HuH-7 (cell line): Measurements from ENCODE around the gene OR7D2.
"Not testable (repeated sequence)": the region's sequence is repeated elsewhere in the genome, so short reads cannot be mapped to it uniquely, and the experiment has no call there.

Source experiments
- DNase-seq: peaks from one replicate; pipeline ENCODE4 v3.0.0; 2011; ENCODE audit warnings: low spot score

OR7D2 gene

DNA sequence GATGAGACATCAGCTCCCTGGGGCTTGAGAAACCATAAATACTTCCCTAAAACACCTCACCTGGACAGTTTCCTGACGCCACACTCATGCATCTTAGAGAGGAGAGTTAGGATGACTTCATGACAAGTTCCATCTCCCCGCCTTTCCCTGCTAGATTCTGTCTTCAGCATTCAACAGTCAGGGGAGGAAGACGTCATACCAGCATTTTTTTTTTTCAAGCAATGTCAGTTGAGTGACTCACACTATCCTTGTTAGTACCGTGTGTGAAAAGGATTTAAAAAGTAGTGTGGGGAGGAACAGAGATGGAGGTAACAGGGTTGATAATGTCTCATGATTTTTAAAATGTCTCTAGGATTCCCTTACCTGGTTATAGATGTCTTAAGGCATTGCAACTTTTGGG lies at the start of gene OR7D2:
OR7D2 (plus strand) TSS at position 79 of the 400 bp plus-strand sequence. CDS start 6,803 bp downstream, outside the sequence.
- no peak for DNase-seq

DNA sequence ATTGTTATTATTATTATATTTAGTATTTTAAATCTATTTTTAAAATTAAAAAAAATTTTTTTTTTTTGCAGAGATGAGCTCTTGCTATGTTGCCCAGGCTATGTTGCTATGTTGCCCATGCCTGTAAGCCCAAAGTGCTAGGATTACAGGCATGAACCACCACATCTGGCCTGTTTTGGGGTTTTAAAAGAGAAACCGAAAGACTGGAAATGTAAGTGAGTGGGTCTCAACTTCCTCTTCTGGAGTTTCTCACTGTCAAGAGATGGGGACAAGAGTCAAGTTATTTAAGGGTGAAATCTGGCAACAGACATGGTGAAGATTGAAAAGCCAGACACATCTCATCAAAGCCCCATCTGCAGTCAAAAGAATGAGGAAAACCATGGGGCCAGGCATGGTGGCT lies 47.8 kb upstream of the OR7D2 start:
- DNase-seq = no peak

DNA sequence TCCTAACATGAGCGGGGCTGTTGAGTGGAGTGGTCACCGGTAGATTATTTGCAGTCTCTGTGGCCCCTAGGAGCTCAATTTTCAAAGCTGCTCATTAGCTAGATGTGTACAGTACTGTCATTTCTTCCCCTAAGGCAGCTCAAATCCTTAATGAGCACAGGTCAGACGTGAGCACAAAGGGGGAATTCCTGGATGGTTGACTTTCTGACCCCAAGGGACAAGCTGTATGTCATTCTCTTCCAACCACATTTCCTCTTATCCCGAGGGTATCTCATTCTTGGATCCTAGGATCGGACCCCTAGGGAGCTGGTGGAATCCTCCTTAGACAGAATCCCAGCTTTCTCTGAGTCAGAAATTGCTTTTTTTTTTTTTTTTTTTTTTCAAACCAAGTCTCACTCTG lies 46.4 kb upstream of the OR7D2 start:
- DNase-seq = no peak

DNA sequence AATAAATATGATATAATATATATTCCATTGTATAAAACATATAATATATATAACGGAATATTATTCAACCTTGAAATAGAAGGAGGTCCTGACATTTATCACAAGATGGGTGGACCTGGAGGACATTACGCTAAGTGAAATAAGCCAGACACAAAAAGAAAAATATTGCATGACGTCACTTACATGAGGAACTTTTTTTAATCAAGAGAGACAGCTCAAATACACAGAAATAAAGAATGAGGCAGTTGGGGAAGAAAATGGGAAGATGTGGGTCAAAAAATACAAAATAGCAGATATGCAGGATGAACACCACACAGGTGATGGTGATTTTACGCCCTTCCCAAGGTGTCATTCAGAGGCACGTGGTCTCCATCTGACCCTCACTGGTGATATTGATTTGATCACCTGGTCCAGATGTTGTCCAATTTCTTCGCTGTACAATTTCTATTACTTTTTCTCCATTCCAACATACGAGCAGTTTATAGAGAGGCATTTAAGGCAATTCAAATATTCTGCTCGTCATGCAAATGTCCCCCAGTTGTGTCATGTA lies 39.1 kb upstream of the OR7D2 start:
- no peak for DNase-seq

GRCh38 chr19:9140159-9140874 lies 38.5 kb upstream of the OR7D2 start, which contains the start of gene ZNF317:
TSS of gene ZNF317 (plus strand) at chr19:9140397. CDS start at chr19:9156017, 15,620 bp downstream.
- DNase-seq = peak; percentile 60

DNA sequence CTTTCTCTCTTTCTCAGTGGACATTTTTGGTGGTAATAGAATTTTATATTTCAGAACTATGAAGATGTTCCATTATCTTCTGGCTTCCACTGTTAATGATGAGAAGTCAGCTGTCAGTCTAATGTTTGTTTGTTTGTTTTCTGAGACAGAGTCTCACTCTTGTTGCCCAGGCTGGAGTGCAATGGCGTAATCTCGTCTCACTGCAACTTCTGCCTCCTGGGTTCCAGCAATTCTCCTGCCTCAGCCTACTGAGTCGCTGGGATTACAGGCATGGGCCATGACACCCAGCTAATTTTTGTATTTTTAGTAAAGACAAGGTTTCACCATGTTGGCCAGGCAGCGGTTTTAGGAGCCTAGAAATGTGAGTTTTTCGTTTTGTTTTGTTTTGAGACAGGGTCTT lies 33.9 kb upstream of the OR7D2 start:
- DNase-seq = no peak

GRCh38 chr19:9146882-9147281 lies 31.9 kb upstream of the OR7D2 start:
- no peak for DNase-seq

DNA sequence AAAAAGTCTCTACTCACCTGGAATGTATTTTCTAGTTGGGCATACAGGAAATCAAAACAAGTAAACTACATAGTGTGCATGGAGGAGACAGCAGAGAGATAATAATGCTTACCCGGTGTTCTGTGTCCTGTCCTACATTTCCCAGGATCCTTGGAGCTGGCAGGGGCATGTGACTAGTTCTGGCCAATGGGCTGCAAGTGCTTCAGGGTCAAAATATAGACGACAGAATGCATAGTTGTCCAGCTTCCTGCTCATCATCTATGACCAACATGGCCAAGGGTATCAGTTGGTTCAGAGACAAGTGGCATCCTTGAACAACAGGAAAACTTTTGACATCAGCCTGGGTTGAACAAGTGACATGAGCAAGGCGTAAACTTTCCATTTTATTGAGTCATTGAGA lies 30.1 kb upstream of the OR7D2 start:
- no peak for DNase-seq

DNA sequence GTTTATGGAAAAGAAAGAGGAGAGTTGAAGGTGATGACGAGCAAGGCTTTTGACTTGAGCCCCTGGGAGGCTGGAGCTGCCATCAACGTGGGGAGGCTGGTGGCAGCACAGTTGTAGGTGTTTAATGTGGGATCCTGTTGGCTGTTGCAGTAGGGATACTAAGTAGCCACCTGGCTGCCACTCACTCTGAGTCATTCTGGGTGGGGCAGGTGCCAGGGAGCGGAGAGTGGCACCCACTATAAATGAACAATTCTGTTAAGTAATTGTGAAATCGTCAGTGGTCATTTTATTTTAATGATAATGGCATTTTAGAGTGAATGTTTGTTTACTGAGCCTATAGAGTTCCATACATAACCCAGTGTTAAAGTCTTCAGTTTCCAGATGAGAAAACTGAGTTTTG lies 28.8 kb upstream of the OR7D2 start:
- DNase-seq = no peak

DNA sequence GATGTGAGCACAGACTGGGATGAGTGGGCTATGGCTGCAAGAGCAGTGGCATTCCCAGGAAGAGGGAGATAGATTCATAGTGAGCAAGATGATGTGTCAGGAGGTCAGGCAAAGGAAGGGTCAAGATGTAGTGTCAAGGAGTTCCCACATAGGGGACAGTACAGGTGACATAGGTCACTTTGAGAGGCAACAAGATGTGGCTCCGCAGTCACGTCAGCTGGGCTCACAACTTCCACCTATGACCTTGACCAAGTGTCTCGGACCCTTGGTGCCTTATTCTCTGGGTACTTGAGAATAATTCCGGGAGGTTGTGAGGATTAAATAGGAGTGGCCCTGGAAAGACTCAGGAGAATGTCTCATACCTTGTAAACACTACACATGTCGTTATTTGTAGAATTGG lies 28.1 kb upstream of the OR7D2 start:
- DNase-seq = no peak

- DNase-seq = no peak
These were observed 27.4 kb upstream of the OR7D2 start for GRCh38 chr19:9151367-9151766.

- no peak for DNase-seq
These were observed 23.2 kb upstream of the OR7D2 start for GRCh38 chr19:9155591-9155990.

- no peak for DNase-seq
These were observed 22.5 kb upstream of the OR7D2 start for GRCh38 chr19:9156304-9156703.

DNA sequence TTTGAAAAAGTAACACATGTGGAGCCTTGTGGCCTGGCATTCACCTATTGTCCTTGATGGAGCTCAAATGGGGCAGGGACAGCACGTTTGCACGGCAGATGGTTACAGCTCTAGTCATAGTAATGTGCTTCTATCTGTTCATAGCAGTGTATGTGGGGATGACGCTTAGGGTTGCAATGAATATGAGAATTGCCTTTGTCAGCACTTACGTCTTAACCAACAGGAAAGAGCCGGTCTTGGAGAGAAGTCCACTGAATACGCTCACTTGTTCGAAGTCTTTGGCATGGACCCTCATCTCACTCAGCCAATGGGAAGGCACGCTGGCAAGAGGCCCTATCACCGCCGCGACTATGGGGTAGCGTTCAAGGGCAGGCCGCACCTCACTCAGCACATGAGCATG lies 18.9 kb upstream of the OR7D2 start:
- no peak for DNase-seq

GRCh38 chr19:9161427-9161826 lies 17.4 kb upstream of the OR7D2 start:
- DNase-seq = no peak

DNA sequence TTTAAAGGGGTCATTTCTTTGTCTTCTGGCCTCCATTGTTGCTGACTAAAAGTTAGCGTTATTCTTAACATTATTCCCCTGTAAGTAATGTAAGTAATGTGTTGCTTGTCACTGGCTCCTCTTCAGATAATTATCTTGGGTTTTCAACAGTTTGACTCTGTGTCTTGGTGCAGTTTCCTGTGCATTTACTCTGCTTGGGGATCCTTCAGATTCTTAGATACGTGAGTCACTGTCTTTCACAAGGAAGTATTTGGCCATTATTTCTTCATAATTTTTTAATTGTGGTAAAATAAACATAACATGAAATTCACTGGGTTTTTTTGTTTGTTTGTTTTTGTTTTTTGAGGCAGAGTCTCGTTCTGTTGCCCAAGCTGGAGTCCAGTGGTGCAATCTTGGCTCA lies 13.5 kb upstream of the OR7D2 start:
- no peak for DNase-seq

- DNase-seq = no peak
These were observed 11.9 kb upstream of the OR7D2 start for GRCh38 chr19:9166846-9167245.

DNA sequence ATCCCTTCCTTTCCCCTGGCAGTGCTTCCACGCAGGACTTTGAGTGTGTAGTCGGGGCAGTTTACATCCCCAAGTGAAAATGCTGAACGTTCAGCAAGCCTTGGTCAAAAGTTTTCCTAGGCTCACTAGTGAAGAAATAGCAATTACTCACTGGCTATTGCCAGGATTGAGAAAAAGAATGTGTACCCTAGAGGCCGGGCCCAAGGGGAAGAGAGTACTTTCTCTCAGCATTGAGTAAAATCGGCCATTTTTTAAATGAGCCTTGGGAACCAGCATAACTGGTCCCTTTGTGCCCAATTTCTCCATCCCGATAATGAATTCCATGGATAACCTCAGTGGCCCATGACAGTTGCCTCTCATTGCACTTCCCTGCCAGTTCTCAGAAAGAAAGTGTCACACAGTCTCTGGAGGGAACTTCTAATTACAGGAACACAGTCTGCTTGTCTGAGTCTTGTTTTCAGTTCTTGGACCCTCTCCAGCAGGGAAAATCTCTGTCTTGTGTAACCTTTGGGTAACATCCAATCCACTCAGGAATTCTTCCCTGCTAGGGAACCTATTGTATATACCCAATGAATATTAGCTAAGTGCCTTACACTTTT lies 7.3 kb upstream of the OR7D2 start:
- DNase-seq = no peak

- no peak for DNase-seq
These were observed 3.5 kb upstream of the OR7D2 start for GRCh38 chr19:9175326-9175725.

DNA sequence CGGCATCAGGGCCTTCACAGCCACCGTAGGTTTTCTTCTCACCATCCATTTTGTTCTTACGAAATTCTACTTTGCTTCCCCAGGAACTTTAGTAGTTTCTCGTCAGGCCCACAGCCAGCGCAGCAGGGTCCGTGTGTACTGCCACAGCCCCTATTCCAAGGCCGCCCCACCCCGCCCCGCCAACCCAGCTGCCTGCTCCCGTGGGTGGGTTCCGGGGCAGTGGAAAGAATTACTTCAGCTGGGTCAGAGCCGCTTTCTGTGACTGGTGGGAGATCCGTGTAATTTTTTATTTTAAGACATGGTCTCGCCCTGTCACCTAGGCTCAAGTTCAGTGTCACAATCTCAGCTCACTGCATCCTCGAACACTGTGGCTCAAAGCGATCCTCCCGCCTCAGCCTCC lies 4.2 kb downstream of the OR7D2 start:
- DNase-seq = no peak

DNA sequence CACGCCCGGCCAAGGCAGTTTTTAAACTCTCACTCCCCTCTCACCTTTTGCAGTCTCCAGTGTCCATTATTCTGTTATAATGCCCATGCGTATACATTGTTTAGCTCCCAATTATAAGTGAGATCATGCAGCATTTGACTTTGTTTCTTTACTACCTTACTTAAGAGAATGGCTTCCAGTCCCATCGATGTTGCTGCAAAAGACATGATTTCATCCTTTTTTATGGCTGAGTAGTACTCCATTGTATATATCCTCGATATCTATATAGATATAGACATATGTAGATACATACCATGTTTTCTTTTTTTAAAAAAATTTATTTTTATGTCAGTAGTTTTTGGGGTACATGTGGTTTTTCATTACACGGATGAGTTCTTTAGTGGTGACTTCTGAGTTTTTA lies 8.4 kb downstream of the OR7D2 start:
- no peak for DNase-seq

DNA sequence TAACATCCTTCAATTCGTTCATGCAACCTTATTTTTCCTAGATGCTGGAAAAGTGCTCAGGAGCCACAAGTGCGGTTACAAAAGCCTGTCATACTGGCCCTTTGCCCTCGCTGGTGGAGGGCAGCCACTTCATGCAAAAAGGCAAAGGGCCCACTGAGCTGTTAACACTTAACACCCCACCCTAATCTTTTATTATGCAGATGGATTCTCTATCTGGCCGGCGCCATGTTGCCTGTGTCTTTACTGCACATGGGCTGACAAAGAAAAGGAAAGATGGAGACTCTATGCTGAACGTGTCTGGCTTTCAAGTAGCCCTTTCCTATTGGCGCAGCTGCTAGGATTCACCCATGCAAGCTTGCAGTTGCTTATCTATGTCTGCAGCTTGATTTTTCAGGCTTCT lies 10.8 kb downstream of the OR7D2 start:
- no peak for DNase-seq

- not testable (repeated sequence) for DNase-seq
These were observed 19.3 kb downstream of the OR7D2 start for GRCh38 chr19:9198044-9198443.
